A673 (cell line): ENCODE measurements around the gene RELT. TPM values are rescaled to one million over a fixed set of nuclear protein-coding genes. Genes with fewer than 3 reads are reported as not detected.
A peak's percentile ranks its signal among the peaks of the same experiment; 100 is the strongest.

Experiments
- BruUV-seq: library from RNA; stranded (reverse); fragments of 400-500 nt; replicated peaks from 2 replicates; lab custom pipeline; 2021; lab: Mats Ljungman, UMichigan
- CTCF ChIA-PET: fragments of 300-600 bp; sonication (Branson Sonifier 250); formaldehyde crosslinking; loops from one replicate; lab custom pipeline; 2022; ENCODE audit warnings: antibody characterized with exemption; lab: Charles Lee
- POLR2A ChIA-PET: fragments of 300-600 bp; sonication (Branson Sonifier 250); formaldehyde crosslinking; loops from one replicate; lab custom pipeline; 2022; ENCODE audit warnings: antibody characterized with exemption; ENCODE audit not compliant: low non-redundant PET; lab: Charles Lee
- DNase-seq: peaks from one replicate; pipeline ENCODE4 v3.0.0-alpha.2; 2015; ENCODE audit warnings: low spot score
- H3K27ac ChIP-seq: fragments of 200-600 bp; sonication (generic); 2 replicates; pipeline ENCODE4 v1.5.1; 2016; ENCODE audit warnings: mixed run types, low read depth, mild to moderate bottlenecking, mixed read lengths, antibody characterized with exemption, low read length; ENCODE audit not compliant: poor library complexity, severe bottlenecking
- H3K27me3 ChIP-seq: fragments of 200-600 bp; sonication (generic); replicated peaks from 2 replicates; pipeline ENCODE4 v1.6.1; 2017; ENCODE audit warnings: mixed run types, low read depth, mild to moderate bottlenecking, mixed read lengths, antibody characterized with exemption, low read length; ENCODE audit not compliant: insufficient read depth, poor library complexity
- H3K36me3 ChIP-seq: fragments of 200-600 bp; sonication (generic); 2 replicates; pipeline ENCODE4 v1.6.1; 2016; ENCODE audit warnings: mixed run types, mild to moderate bottlenecking, mixed read lengths, antibody characterized with exemption, low read length; ENCODE audit not compliant: insufficient read depth, poor library complexity, severe bottlenecking
- H3K4me1 ChIP-seq: fragments of 200-600 bp; sonication (generic); 2 replicates; pipeline ENCODE4 v1.6.1; 2017; ENCODE audit warnings: mixed run types, mild to moderate bottlenecking, mixed read lengths, antibody characterized with exemption, low read length; ENCODE audit not compliant: insufficient read depth, poor library complexity, severe bottlenecking
- H3K4me3 ChIP-seq: fragments of 200-600 bp; sonication (generic); 2 replicates; pipeline ENCODE4 v1.5.1; 2016; ENCODE audit warnings: low read depth, mixed run types, mild to moderate bottlenecking, mixed read lengths, low read length; ENCODE audit not compliant: poor library complexity, severe bottlenecking
- H3K9me3 ChIP-seq: fragments of 200-600 bp; sonication (generic); 2 replicates; pipeline ENCODE4 v1.6.1; 2016; ENCODE audit warnings: mixed run types, low read depth, mild to moderate bottlenecking, mixed read lengths, antibody characterized with exemption, low read length; ENCODE audit not compliant: poor library complexity, severe bottlenecking
- EZH2 ChIP-seq: fragments of 200-600 bp; sonication (generic); IDR thresholded peaks from 2 replicates; pipeline ENCODE4 v1.6.1; 2017; ENCODE audit warnings: borderline replicate concordance, low read depth, mild to moderate bottlenecking, mixed read lengths, antibody characterized with exemption, low read length; ENCODE audit not compliant: poor library complexity, severe bottlenecking
- intact Hi-C: fragments of 100-400 bp; cut with micrococcal nuclease; formaldehyde crosslinking; loops from one replicate; pipeline ENCODE4 v1.10.0; 2022; ENCODE audit not compliant: unreplicated experiment
- total RNA-seq: library from RNA; stranded (reverse); gene quantifications from 2 replicates; pipeline ENCODE4 v1.2.3, GENCODE V29; 2021
- TF ChIP-seq, protein P1 (sequence below): fragments of 300-800, 200-600 bp; sonication (generic); conservative IDR thresholded peaks from 2 replicates; pipeline ENCODE4 v1.5.1; 2017; ENCODE audit warnings: low read depth, mild to moderate bottlenecking, antibody characterized with exemption, low read length, moderate library complexity, mixed read lengths

RELT gene
- total RNA-seq, 1 experiment from 2014 or later, result 20.9 TPM

DNA sequence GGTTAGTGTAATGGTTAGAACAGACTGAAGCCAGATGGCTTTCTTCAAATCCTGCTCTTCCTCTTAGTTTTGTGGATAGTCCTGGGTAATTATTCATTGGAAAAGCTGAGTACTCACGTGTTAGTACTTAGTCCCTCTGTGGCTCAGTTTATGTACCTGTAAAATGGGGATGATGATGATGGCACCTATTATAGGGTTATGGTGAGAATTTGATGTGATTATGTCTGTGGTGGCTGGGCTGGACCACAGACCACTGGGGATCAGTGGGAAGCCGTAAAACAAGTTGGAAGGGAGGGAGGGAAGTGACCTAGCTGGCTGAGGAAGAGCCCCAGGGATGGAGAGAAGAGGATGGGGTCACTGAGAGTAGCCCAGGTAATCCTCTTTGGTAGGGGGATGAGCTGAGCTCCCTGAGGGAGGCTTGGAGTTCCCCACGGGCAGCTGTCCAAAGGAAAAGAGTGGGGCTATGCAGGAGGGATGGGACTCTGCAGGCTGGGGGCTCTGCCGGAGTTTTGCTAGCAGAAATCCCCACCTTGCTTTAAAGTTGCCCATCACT, 48.3 kb upstream of the RELT start:
- H3K27ac ChIP-seq, result no peak overlapping the region
- intact Hi-C loops, result no loop called here
- ChIA-PET POLR2A (interaction anchor here (0.6 kb wide), 2 partner anchors 457 kb away, joined by 8 to 11 read pairs; no protein-coding TSS in a partner anchor), CTCF (interaction anchor here (1.2 kb wide), 1 partner anchor 7 kb away, joined by 7 read pairs; no protein-coding TSS in a partner anchor)
- no peaks in the 10 kb centered on the region for H3K9me3 ChIP-seq
- H3K4me1 ChIP-seq, result peaks cover 24% of the 10 kb centered on the region
- H3K27me3 ChIP-seq, result no peaks in the 10 kb centered on the region
- H3K4me3 ChIP-seq, result no peak overlapping the region
- TF ChIP-seq, protein P1, sequence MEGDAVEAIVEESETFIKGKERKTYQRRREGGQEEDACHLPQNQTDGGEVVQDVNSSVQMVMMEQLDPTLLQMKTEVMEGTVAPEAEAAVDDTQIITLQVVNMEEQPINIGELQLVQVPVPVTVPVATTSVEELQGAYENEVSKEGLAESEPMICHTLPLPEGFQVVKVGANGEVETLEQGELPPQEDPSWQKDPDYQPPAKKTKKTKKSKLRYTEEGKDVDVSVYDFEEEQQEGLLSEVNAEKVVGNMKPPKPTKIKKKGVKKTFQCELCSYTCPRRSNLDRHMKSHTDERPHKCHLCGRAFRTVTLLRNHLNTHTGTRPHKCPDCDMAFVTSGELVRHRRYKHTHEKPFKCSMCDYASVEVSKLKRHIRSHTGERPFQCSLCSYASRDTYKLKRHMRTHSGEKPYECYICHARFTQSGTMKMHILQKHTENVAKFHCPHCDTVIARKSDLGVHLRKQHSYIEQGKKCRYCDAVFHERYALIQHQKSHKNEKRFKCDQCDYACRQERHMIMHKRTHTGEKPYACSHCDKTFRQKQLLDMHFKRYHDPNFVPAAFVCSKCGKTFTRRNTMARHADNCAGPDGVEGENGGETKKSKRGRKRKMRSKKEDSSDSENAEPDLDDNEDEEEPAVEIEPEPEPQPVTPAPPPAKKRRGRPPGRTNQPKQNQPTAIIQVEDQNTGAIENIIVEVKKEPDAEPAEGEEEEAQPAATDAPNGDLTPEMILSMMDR, result no peak
- TF ChIP-seq EZH2, result no peak
- no TSS peak for BruUV-seq
- DNase-seq, result no peak
- H3K36me3 ChIP-seq, result no peaks in the 10 kb centered on the region

DNA sequence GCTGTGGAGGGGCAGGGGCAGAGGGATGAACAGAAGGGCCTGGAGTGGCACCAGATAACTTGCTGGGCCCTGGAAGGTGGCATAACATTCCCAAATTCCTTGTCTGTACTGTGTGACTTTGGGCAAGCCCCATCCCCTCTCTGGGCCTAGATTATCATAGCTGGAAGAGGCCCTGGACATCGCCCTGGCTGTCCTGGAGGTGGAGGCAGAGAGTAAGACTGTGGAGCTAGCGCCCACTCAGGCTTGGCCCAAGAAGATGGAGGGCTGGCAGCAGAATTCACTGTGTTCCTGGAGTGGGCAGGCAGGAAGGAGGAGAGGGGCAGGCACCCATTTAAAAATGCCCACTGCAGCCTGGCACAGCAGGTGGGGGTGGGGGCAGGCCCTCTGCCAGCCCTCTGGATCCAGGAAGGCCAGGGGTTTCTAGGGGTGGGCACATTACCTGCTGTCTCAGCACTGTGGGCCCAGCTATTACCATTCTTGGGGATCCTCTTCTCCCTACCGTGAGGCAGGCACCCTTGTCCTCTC, 45.6 kb upstream of the RELT start:
- no TSS peak for BruUV-seq
- Histone ChIP-seq H3K27me3 (no peaks in the 10 kb centered on the region), H3K36me3 (no peaks in the 10 kb centered on the region), H3K9me3 (no peaks in the 10 kb centered on the region), H3K4me1 (peaks cover 36% of the 10 kb centered on the region), H3K4me3 (no peak overlapping the region), H3K27ac (no peak overlapping the region)
- no peak for DNase-seq
- CTCF ChIA-PET, result no interaction called here
- intact Hi-C loops, result no loop called here
- TF ChIP-seq, protein P1, result peak; percentile 23; the same call in 1 of the 2 replicates
- no peak for TF ChIP-seq EZH2
- POLR2A ChIA-PET, result no interaction called here

DNA sequence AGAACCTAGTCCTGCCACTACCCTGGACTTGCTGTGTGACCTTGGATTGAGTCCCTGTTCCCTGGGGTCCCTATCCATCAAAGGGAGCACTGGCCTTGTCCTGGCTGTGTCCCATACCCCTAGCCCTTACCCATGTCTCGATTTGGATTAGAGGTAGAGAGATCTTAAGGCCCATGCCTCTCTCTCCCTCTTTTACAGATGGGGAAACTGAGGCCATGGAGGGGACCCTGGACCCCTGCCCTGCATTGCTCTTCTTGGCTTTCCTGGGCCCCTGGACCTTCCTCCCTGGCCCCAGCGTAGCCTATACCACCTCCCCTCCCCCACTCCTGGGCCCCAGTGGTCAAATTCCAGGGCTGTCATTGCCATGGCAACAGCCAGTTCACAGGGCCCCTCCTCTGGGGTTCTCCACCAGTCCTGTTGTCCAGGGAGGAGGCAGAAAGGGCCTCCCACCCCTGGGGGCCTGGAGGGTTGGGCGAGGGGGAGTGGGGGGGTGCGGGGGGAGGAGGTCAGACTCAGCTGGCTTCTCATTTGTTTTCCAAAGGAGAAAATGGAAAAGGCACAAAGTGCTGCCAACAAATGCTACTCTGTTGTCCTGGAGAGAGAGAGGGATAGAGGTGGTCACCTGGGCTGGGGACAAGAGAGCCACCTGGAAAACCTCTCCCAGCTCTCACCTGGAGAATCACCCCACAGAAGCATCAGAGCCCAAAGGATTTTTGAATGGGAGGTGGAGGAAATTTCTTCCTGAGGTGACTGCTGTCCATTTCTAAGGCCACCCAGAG, 44.9 kb upstream of the RELT start:
- BruUV-seq, result no TSS peak
- H3K27ac ChIP-seq, result no peak overlapping the region
- ChIA-PET CTCF (no interaction called here), POLR2A (no interaction called here)
- no peaks in the 10 kb centered on the region for H3K27me3 ChIP-seq
- no peak for DNase-seq
- H3K9me3 ChIP-seq, result no peaks in the 10 kb centered on the region
- H3K4me1 ChIP-seq, result peaks cover 36% of the 10 kb centered on the region
- no peak overlapping the region for H3K4me3 ChIP-seq
- H3K36me3 ChIP-seq, result no peaks in the 10 kb centered on the region
- TF ChIP-seq, protein P1, result no peak
- no peak for TF ChIP-seq EZH2
- intact Hi-C loops, result no loop called here
